GM18867 (cell line): ENCODE results near the gene NRDE2.

ENCODE experiments used
- ATAC-seq: cut with Tn5 transposase; IDR thresholded peaks from one replicate; pipeline ENCODE4 v1.9.1; 2021; ENCODE audit warnings: mild to moderate bottlenecking, moderate library complexity; ENCODE audit not compliant: unreplicated experiment

NRDE2 gene

DNA sequence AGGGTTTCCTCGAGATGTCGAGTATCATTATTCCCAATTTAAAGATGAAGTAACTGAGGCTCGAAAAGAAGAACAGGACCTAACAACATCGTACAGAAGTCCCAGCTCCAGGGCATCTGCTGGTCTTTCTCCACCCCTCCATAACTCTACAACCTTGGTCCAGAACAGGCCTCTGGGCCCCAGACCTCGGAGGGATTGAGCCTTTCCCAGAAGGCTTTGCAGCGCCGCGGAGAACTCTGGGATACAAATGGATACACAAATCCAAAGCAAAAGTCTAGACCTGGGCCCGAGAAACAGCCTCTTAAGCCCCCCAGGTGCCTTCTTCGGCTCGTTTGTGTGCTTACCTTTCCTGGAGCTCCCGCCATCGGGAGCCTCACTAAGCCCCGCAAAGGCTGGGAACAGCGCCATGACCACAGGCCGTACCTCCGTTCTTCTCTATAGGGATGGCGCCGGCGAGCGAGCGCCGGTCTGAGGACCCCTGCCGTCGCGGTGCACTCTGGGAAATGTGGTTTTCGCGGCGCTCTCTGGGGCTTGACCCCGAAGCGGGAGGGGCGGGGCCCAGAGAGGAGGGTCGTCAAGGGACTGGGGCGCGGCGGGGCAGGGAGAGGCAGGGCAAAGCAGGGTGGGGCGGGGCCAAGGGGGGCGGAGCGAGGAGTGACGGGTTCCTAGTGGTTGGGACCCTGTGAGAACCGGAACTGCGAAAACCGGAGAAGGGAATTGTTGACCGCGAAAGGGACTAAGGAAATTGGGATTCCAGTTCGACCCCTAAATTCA lies at the start of gene NRDE2:
TSS of gene NRDE2 (minus strand) at position 445 of the 774 bp plus-strand sequence. CDS start at position 408, 37 bp downstream.
- ATAC-seq = peak; percentile 95

- no peak for ATAC-seq
These were observed 49.5 kb upstream of the NRDE2 start for GRCh38 chr14:90381011-90381786.

- ATAC-seq = no peak
These were observed 47.4 kb upstream of the NRDE2 start for GRCh38 chr14:90379106-90379505.

DNA sequence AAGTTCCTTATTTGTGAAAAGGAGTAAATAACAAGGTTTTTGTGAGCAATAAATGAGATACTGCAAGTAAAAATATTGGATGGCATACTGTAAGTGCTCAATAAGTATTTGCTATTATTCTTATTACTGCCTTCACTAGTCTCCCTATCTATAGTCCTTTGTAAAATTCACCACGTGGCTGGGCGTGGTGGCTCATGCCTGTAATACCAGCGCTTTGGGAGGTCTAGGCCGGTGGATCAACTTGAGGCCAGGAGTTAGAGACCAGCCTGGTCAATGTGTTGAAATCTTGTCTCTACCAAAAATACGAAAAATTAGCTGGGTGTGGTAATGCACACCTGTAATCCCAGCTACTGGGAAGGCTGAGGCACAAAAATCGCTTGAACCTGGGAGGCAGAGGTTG lies 46.5 kb upstream of the NRDE2 start:
- no peak for ATAC-seq

DNA sequence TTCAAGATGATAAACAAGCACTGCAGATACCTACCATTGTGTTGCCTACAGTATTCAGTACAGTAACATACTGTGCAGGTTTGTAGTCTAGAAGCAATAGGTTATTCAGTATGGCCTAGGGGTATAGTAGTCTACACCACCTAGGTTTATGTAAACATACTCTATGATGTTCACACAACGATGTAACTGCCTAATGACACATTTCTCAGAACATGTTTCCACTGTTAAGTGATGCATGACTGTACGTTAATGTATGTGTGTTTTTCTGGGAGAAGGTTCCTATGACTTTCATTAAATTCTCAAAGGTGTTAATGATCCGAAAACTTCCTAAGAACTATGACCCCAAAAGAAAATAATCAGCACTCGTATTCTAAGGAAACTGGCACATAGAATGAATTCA lies 44.2 kb upstream of the NRDE2 start:
- no peak for ATAC-seq

- ATAC-seq = no peak
These were observed 43.1 kb upstream of the NRDE2 start for GRCh38 chr14:90374813-90375212.

DNA sequence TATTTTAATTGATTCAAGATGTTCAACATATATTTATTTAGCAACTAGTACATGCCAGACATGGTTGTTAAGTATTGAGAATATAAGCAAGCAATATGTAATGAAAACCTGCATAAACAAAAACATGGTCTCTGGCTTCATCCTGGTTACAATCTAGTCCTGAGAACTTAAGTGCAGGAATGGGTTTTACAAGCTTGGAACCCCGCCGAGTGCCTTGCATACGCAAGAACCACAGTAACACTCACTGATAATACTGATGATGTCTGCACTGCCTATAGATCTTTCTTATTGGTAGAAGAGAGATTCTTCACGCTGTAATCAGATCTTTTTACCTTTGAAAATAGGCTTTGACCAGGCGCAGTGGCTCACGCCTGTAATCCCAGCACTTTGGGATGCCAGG lies 42.1 kb upstream of the NRDE2 start:
- ATAC-seq = no peak

- ATAC-seq = no peak
These were observed 37.4 kb upstream of the NRDE2 start for GRCh38 chr14:90368946-90369721.

GRCh38 chr14:90362558-90362896 lies 30.8 kb upstream of the NRDE2 start:
- ATAC-seq = no peak

- ATAC-seq = no peak
These were observed 30.3 kb upstream of the NRDE2 start for GRCh38 chr14:90361865-90362557.

DNA sequence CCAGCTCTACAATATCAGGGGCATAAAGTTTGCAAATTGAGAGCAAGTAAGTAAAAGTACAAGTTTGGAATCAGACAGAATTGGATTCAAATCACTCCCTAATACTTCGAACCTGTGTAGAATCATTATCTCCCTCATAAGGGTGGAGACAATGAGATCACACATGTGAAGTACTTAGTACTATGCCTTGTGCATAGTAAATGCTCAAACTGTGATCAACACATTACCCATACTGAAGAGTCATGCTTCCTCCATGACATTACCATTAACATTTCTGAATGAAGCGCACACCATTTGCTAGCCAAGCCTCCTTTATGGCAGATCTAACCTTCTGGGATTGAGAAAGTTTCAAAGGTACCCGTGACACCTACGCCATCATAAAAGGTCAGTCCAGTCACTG lies 26.6 kb upstream of the NRDE2 start:
- no peak for ATAC-seq

DNA sequence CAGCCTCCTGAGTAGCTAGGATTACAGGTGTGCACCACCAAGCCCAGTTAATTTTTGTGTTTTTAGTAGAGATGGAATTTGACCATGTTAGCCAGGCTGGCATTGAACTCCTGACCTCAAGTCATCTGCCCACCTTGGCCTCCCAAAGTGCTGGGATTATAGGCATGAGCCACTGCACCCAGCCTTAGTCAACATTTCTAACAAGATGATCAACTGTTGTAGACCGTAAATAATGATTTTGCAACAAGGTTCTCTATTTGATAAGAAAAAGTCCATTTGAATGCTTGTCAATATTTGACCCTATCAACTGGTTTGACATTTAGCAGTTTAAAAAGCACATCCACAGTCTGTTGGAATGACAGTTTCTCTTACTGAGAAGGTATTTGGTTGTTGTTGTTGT lies 25.2 kb upstream of the NRDE2 start:
- ATAC-seq = no peak

- no peak for ATAC-seq
These were observed 24.1 kb upstream of the NRDE2 start for GRCh38 chr14:90355540-90356518.

- no peak for ATAC-seq
These were observed 23.0 kb upstream of the NRDE2 start for GRCh38 chr14:90354551-90355298.

GRCh38 chr14:90349739-90350138 lies 18.0 kb upstream of the NRDE2 start:
- ATAC-seq = no peak

DNA sequence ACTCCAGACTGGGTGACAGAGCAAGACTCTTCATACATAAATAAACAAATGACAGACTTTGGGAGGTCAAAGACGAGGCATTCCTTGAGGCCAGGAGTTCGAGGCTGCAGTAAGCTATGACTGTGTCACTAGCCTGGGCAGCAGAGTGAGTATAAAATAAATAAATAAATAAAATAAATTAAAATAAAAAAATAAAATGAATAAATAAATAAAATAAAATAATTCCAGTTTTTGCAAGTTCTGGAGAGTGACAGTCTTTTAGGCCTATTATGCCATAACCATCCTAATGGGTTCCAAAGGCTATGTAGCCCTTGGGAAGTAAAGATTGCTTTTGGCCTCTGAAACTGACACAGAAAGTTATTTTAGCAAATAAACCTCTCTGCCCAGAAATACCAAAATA lies 16.5 kb upstream of the NRDE2 start:
- no peak for ATAC-seq

GRCh38 chr14:90345239-90345557 lies 13.5 kb upstream of the NRDE2 start:
- no peak for ATAC-seq

DNA sequence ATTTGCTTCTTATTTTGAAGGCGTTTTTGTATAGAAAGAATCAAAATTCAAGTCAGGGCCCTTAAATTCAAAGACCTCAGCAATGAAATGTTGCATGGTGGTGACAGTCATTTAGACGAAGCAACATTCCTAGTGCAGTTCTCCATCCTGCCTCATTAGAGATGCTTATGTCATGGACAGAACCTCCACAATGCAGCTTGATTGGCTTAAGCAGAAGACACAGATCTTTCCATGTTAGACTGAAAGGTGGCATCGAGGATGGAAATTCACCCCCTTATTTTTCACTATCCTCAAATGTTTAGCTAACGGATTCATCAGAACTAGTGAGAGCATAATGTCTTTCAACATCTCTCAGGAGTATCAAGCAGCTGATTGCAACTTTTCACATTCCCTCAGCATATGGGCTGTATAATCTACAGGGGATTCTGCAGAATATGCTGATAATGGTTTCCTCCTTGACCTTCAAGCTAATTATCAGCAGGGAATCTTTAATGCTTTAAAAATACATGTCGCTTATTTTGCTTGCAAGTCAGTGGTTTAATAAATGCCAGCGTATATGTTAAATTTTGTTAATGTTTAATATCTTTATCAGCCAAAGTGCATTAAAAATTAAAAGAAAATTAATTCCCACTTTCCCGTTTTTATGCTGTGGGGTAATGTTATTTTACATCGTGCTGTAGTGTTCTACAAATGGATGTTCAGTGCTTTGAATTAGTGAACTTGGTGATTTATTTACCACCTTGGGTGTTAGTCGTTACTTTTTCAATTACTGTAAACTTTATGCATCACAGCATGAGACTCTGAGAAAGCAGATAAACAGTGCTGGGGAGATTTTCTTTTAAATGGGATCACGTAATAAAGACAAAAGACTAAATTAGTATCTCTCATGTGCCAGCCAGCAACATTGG lies 12.8 kb upstream of the NRDE2 start:
- no peak for ATAC-seq
